Measurements from ENCODE around the gene SNUPN. TPM values are rescaled to one million over a fixed set of nuclear protein-coding genes. Genes with fewer than 3 reads are reported as not detected.

The SNUPN gene
- total and polyA plus RNA-seq, 2 of the 8 experiments (the other 6 are each of a cell fraction or from before 2014, with no cell fraction given): 13.3 to 28.2 TPM

- TF ChIP-seq SIN3A (conservative IDR thresholded peaks at IDR 0.05 in 1 of 2, IDR thresholded peaks at IDR 0.05 in 1 of 2; ENCODE audit: low read depth in 1 of 2, low read length in 2 of 2) (no peak), CTBP2 (IDR thresholded peaks at IDR 0.05; ENCODE audit: borderline replicate concordance, insufficient read depth, insufficient read length, low read length) (no peak), NRF1 (IDR thresholded peaks at IDR 0.05; ENCODE audit: low read depth, low read length) (no peak), GABPA (IDR thresholded peaks at IDR 0.05; ENCODE audit: borderline replicate concordance, insufficient read depth, low read length) (no peak), JUN (IDR thresholded peaks at IDR 0.05; ENCODE audit: low read depth, low read length) (no peak), CHD1 (IDR thresholded peaks at IDR 0.05; ENCODE audit: low read depth, low read length) (no peak), FOSL1 (IDR thresholded peaks at IDR 0.05; ENCODE audit: insufficient read depth, low read depth, low read length) (no peak), CBX8 (IDR thresholded peaks at IDR 0.05; ENCODE audit: borderline replicate concordance, low read depth, low read length) (no peak)
Observed at GRCh38 chr15:75644376-75644775, 18.9 kb upstream of the SNUPN start (continued).

Data from H1 (cell line).